ENCODE measurements around the gene CDK9.

DNA sequence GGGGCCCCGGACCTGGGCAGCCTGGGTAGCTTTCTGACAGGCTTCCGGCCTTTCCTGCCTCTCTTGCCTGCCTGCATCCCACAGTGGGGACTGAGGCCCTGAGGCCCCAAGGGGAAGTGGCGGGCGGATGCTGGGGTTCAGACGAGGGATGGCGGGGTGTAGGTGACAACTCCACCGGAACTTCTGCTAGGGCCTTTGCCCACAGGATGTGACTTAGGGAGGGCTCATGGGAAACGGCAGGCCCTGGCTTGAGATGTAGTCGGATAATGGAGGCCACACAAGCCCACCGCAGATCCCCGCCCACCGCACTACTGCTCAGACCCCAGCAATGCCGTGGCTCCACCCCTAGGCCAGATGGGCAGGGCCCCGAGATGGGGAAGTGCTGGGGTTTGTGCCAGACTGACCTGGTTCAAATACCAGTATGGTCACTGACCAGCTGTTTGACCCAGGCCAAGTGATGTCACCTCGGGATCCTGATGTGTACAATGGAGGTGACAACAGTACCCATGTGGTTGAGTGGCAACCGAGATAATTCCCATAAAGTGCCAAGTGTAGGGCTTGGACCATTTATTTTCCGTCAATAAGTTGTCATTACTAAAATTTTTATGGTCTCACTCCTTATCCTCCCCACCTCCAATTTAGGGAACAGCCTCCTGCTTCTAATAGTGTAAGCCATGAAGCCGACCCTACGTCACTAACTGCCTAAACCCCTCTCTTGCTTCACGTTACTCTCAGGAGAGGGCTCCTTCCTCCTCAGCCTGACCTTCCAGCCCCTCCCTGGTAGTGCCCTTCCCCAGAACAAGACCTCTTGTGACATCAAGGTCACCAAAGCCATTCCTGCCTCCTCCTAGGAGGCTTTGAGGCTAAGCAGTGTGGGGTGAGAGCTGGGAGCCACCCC, 2.5 kb upstream of the CDK9 start:
- TF ChIP-seq, protein P1, sequence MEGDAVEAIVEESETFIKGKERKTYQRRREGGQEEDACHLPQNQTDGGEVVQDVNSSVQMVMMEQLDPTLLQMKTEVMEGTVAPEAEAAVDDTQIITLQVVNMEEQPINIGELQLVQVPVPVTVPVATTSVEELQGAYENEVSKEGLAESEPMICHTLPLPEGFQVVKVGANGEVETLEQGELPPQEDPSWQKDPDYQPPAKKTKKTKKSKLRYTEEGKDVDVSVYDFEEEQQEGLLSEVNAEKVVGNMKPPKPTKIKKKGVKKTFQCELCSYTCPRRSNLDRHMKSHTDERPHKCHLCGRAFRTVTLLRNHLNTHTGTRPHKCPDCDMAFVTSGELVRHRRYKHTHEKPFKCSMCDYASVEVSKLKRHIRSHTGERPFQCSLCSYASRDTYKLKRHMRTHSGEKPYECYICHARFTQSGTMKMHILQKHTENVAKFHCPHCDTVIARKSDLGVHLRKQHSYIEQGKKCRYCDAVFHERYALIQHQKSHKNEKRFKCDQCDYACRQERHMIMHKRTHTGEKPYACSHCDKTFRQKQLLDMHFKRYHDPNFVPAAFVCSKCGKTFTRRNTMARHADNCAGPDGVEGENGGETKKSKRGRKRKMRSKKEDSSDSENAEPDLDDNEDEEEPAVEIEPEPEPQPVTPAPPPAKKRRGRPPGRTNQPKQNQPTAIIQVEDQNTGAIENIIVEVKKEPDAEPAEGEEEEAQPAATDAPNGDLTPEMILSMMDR (conservative IDR thresholded peaks at IDR 0.05; ENCODE audit: low read depth, low read length), result no peak
- TF ChIP-seq EZH2 (IDR thresholded peaks at IDR 0.05; ENCODE audit: low read length, unreplicated experiment), result no peak

Measured in PC-3 (cell line).